Activated CD4-positive, alpha-beta T cell treated with anti-CD3 and anti-CD28 coated beads, Interleukin-2, amount 50 U/mL, for 48 hours (primary cell): ENCODE data around the gene TSGA10IP.
A peak's percentile ranks its signal among the peaks of the same experiment; 100 is the strongest.

ENCODE experiments used
- DNase-seq, 2 experiments: peaks; one replicate each; pipeline ENCODE4 v3.0.0-alpha.2; 2020

TSGA10IP gene

DNA sequence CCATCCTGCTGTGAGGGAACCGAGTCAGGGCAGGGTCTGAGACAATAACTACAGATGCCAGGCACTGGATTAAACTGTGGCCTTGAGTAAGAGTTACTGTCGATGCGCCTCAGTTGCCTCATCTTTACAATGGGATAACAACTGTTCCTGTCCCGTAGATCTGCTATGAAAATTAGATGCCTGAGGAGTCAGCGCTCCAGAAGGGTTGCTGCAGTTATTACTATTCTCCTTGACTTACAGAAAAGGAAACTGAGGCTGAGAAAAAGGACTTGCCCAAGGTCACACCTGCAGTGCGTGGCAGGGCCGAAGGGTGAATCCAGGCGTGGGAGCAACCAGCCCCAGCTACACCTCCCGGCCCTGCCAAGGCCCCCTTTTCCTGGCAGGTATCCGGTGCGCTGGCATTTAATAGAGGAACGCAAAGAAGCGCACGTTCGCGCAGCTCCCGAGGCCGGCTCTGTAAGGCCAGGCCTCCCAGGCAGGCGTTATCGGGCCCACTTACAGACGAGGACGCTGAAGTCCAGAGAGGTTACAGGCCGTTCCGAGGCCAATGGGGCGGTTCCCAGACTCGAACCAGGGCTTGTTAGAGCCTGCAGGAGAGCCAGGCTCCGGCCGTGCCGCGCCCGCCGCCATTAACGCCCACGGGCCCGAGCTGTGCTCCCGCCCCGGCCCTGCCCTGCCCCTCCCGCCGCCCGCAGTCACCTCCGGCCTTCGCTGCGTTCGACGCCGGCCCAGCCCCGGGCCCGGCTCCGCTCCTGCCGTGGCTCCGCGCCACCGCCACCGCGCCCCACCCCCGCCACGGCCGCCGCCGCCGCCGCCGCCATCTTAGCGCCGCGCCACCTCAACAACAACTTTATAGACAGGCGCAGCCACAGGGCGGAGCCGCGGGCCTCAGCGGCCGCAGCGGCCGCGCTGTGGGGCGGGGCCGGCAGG is 26.8 kb upstream of the TSGA10IP start, which contains the start of gene C11orf68:
Gene C11orf68 (minus strand): TSS at position 852 of the 930 bp plus-strand sequence. CDS start 31 bp downstream, at position 821.
- DNase-seq = no peak

- DNase-seq = peak; percentile 98 to 99
Measured at GRCh38 chr11:65919141-65919572, 26.1 kb upstream of the TSGA10IP start, which contains the start of gene DRAP1. Gene DRAP1, plus strand, starts transcription at chr11:65919426. Its CDS starts 76 bp downstream, at chr11:65919502.

DNA sequence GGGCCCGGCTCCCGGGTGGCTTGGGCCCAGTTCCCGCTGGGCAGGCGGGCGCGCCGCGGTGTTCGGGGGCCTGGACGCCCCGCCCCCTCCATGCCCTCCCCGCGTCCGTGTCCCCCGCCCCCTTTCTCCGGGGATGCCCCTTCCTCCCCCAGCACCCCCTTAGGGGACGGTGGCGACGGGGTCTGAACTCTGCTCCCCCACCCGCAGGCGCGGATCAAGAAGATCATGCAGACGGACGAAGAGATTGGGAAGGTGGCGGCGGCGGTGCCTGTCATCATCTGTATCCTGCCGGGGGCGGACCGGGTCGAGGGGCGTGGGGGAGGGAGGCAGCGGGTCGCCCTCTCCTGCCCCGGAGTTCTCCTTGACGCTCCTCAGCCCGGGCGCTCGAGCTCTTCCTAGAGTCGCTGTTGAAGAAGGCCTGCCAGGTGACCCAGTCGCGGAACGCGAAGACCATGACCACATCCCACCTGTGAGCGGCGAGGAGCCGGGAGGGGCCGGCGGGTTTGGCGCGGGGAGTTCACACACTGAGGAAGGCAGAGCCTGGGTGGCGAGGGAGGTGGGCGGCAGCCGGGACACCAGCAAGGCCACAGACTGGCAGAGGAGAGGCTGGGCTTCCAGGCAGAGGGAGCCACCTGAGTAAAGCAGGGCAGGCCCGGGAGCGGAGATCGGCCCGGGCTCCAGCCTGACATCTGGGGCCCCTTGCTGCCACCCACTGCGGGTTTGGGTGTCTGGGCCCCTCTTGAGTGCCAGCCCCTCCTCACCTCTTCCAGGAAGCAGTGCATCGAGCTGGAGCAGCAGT is 25.5 kb upstream of the TSGA10IP start:
- DNase-seq = peak; percentile 66 to 68

DNA sequence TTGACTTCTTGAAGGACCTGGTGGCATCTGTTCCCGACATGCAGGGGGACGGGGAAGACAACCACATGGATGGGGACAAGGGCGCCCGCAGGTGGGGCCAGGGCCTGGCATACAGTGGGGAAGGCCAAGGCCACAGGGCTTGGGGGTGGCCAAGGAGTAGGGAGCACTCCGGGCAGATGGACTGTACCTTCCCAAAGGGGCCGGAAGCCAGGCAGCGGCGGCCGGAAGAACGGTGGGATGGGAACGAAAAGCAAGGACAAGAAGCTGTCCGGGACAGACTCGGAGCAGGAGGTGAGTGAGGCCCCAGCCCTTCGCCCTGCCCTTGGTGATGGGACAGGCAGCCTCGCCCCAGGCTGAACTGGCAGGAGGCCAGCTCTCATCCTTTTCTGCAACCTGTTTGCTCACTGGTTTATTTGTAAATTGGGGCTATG is 24.9 kb upstream of the TSGA10IP start:
- DNase-seq = no peak

DNA sequence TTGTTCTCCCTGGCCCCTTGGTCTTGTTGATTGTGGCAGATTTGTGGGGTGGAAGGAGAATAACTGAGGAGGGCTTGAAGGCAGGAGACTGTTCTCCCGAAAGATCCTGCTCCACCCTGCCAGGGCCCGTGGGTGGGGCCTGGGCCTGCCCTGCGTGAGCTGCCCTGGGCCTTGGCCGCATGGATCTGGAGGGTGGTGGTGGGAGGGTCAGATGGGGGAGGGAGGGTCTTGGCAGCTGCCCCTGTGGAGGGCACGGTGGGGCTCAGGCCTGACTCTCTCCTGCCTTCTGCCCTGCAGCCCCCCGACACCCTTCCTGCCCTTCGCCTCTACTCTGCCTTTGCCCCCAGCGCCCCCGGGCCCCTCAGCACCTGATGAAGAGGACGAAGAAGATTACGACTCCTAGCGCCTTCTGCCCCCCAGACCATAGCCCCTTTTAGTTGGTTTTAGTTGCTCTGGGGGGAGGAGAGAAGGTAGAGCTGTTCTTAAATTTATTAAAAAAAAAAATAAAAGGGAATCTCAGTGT is 24.2 kb upstream of the TSGA10IP start:
- no peak for DNase-seq

- no peak for DNase-seq
Measured at GRCh38 chr11:65921876-65922275, 23.4 kb upstream of the TSGA10IP start.

DNA sequence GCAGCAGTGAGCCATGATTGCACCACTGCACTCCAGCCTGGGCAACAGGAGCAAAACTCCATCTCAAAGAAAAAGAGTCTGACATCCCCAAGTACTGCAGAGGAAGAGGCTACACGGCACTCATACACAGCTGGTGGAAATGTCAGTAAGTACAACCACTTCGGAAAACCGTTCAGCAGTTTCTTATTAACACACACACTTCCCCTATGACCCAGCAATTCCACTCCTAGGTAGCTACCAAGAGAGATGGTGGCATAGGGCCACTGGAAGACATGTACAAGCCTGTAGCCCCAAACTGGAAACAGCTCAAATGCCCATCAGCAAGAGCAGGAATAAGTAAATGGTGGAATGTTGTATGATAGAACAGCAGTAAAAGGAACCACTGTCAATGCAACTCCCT is 22.7 kb upstream of the TSGA10IP start:
- no peak for DNase-seq

DNA sequence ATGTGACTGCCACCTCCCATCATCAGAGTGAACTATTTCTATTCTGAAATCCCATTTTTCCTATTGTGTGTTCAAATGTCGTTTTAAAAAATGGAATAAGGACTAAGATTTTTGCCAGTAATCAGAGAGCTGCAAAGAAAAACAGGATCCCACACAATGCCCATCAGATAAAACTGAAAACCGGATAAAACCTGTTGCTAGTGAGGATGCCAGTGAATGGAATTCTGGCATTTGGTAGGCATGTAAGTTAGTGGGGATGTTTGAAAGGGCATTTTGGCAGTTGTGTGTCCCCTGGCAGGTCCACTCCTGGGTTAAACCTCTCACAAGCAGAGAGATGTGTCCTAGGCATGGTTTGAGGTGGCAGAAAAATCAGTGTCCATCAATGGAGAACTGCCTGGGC is 19.9 kb upstream of the TSGA10IP start:
- no peak for DNase-seq

DNA sequence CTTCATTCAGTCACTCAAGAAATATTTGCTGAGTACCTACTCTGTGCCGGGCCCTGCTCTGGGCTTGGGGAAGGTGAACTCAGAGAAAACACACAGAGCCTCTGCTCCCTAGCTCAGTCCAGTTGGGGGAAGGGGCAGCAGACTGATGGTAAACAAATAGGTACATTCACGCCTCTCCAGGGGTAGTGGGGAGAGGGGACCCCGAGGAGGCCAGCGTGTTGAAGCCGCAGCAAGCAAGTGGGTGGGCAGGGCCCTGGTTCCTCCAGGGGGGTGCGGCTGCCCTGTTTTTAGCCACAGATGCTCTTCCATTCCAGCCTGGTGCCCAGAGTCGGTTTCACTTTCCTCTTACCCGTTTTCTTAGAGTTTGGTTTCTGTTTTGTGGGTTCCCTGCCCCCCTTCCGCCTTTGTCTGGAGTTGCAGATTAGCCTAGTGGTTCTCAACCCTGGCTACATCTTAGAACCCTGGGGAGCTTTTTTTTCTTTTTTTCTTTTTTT is 17.3 kb upstream of the TSGA10IP start:
- DNase-seq = peak; percentile 71 to 77

DNA sequence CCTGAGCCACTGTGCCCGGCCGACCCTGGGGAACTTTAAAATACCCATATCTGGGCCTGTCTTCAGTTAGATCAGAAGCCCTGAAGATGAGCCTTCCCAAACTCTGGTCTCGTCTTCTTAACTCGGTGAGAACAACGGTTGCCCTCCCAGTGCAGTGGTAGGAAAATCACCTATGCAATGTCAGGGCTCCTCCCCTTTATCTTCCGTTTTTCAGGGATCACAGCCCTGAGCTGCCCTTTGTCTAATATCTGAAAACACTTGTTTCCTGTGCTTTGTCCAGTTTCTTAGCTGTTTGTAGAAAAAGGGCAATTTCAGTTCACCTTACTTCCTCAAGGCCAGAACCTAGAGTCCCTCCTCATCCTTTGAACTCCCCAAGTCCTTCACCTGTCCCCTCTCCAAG is 16.6 kb upstream of the TSGA10IP start:
- no peak for DNase-seq

DNA sequence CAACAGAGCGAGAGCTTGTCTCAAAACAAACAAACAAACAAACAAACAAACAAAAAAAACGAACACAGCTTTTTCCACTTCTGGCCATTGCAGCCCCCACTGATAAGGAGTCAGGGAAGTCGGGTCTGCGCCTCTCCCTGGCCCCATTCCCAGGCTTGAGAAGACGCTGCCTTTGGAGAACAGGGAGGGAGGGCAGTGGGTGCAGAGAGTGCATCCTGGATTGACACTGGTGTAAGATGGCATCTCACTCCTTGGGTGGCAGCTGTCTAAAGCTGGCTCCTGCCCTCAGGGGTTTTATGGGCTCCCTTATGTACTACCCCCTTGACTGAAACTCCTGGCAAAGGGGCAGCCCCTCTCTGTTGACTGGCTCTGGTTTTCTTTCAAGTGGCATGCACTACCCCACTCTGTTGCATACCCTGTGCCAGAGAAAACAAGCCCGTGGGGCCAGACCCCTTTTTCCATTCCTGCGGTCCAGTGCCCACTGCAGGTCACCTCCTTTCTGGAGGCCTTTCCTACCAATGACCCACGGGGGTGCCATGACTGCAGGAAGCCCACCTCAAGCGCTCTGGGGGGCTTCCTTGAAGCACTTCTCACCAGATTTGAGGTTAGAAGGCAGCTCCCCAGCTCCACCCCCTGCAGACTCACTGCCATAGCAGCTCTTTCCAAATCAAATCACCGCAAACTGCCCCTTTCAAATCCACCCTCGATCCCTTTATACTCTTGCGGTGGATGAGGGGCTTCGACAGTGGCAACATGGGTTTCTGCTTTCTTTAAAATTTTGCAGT is 13.3 kb upstream of the TSGA10IP start:
- DNase-seq = no peak

DNA sequence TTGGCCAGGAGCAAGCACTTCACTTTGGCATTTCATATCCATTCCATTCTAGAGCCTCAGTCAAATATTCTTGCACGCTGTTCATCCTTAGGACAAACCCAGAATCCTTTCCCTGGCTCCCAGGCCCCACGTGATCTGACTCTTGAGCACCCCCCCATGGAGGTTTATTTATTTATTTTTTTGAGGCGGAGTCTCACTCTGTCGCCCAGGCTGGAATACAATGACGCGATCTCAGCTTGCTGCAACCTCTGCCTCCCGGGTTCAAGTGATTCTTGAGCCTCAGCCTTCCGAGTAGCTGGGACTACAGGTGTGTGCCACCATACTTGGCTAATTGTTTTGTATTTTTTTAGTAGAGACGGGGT is 12.7 kb upstream of the TSGA10IP start:
- DNase-seq = no peak

GRCh38 chr11:65934014-65934413 is 11.3 kb upstream of the TSGA10IP start:
- DNase-seq = no peak

DNA sequence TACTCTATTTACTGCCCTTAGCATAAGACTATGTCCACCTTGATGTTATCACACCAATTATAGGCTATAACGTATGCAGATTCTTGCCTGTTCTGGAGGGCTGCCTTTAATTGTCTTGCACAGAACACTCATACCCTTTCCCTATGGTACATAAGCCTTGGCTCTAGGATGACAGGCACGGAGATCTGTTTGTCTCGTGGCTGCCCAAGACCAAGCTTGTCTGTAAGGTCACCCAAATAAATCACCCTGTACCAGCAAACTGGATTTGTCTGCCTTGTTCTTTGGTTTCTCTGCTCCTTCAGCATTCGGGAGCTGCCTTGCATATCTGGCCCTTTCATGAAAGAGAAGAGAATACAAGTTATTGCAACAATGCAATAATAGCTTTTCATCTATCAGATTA is 7.5 kb upstream of the TSGA10IP start:
- no peak for DNase-seq

DNA sequence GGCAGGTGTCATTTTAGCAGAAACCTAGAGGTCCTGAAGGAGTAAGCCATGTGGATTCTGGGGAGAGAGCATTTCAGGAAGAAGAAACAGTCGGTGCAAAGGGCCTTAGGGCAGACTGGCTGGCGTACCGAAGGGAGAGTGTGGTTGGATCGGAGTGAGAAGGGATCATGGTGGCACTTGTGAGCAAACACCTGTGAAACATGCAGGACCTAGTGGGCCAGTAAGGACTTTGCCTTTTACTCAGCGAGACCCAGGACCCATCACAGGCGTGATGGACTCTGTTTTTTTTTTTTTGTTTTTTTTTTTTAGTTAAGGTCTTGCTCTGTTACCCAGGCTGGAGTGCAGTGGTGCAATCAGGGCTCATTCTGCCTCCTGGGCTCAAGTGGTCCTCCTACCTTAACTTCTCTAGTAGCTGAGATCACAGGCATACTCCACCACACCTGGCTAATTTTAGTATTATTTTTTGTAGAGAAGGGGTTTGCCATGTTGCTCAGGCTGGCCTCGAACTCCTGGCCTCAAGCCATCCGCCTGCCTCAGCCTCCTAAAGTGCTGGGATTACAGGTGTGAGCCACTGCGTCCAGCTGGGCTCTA is 3.5 kb upstream of the TSGA10IP start:
- DNase-seq = no peak

- no peak for DNase-seq
Measured at GRCh38 chr11:65942531-65942930, 2.7 kb upstream of the TSGA10IP start.

GRCh38 chr11:65944191-65944590 is 1.1 kb upstream of the TSGA10IP start:
- DNase-seq = no peak

DNA sequence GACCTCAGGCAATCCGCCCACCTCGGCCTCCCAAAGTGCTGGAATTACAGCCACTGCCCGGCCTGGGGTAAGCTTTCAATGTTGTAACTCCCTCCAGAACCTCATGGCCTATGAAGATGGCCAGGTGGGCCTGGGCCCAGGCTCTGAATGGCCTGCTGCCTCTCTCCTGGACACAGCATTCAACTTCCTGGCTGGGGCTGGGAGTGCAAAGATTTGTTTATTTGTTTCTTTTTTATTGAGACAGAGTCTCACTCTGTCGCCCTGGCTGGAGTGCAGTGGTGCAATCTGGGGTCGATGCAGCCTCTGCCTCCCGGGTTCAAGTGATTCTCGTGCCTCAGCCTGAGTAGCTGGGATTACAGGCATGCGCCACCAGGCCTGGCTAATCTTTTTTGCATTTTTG is 513 bp upstream of the TSGA10IP start:
- no peak for DNase-seq

DNA sequence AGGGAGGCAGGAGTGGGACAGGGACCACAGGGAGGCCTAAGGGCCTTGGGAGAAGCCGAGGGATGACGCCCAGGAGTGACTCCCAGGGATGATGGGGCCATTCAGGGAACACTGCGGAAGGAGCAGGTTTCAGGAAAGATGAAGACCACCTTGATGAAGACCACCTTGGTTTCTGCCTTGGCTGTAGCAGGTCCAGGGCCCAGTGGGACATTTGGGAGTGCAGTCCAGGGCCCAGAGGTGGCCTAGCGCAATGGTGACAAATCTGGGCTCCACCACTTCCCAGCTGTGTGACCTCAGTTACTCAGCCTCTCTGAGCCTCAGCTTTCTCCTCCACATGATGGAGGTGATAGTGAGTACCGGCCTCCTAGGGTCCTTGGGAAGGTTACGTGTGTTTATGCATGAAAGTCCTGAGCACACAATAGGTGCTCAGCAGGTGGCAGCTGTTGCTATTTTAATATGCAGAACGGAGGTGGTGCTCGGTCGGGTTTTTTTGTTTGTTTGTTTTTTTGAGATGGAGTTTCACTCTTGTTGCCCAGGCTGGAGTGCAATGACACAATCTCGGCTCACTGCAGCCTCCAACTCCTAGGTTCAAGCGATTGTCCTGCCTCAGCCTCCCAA is 770 bp downstream of the TSGA10IP start:
- DNase-seq = no peak

DNA sequence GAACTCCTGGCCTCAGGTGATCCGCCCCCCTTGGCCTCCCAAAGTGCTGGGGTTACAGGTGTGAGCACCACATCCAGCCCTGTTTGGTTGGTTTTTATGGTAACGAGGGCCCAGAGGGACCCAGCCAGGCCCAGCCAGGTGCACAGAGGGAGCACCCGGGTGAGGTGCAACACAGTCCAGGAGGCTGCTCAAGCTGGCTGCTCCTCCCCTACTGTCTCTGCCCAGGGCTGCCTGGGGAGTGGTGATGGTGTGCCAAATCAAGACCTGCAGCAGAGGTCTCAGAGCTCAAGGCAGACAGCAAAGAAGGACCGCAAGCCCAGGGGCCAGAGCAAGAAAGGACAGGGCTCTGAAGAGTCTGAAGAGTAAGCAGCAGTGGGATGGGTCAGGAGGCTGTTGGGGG is 1.4 kb downstream of the TSGA10IP start:
- DNase-seq = no peak

- no peak for DNase-seq
Measured at GRCh38 chr11:65947133-65947532, 1.9 kb downstream of the TSGA10IP start.
